HepG2 (cell line): ENCODE measurements around the gene PAPOLA. TPM values are rescaled to one million over a fixed set of nuclear protein-coding genes. Genes with fewer than 3 reads are reported as not detected.
A peak's percentile ranks its signal among the peaks of the same experiment; 100 is the strongest.

Experiments
- ATAC-seq: fragments of 200-7000 bp; cut with Tn5 transposase; 3 replicates; pipeline ENCODE4 v1.9.1; 2020; ENCODE audit warnings: mild to moderate bottlenecking, moderate library complexity
- BruUV-seq: library from RNA; stranded (reverse); fragments of 400-500 nt; replicated peaks from 2 replicates; lab custom pipeline; 2021; lab: Mats Ljungman, UMichigan
- CTCF ChIA-PET: fragments of 300-600 bp; formaldehyde crosslinking; extraction: SDS; loops from one replicate; lab custom pipeline; 2021; ENCODE audit warnings: low total read pairs, inconsistent platforms, low intra/inter-chr PET ratio; lab: Yijun Ruan, JAX
- POLR2A ChIA-PET: fragments of 350-600 bp; sonication (Branson Sonifier 250); formaldehyde crosslinking; loops from one replicate; lab custom pipeline; 2020; ENCODE audit warnings: antibody characterized with exemption, inconsistent platforms; lab: Yijun Ruan, JAX
- DNase-seq: peaks from one replicate; pipeline ENCODE4 v3.0.0-alpha.2; 2015; ENCODE audit warnings: low spot score
- FAIRE-seq: peaks from 3 replicates; lab custom pipeline; 2011; peaks lifted over from hg19 to GRCh38; lab: Jason Lieb, UNC
- H2AFZ ChIP-seq: one replicate; pipeline ENCODE4 v1.6.1; 2011; ENCODE audit warnings: low read length, inconsistent platforms
- H3K27ac ChIP-seq: fragments of 300-600 bp; 3 replicates; pipeline ENCODE4 v1.8.0; 2011; ENCODE audit warnings: mixed run types, mild to moderate bottlenecking, mixed read lengths, low read length, inconsistent platforms; ENCODE audit not compliant: insufficient read depth; ENCODE audit errors: extremely low read length
- H3K27me3 ChIP-seq, 2 experiments: fragments of 200-600 bp in 1 of 2; 2 replicates in 1 of 2; 3 replicates in 1 of 2; pipeline versions ENCODE4 v1.6.0 to v1.8.0; 2011; ENCODE audit warnings: low read length in 2 of 2, mild to moderate bottlenecking in 2 of 2, moderate library complexity in 2 of 2, inconsistent platforms in 1 of 2; ENCODE audit not compliant: insufficient read depth in 2 of 2, control insufficient read depth in 1 of 2
- H3K36me3 ChIP-seq, 2 experiments: fragments of 200-600 bp in 1 of 2; replicated peaks in 1 of 2; 2 replicates in 1 of 2; 3 replicates in 1 of 2; pipeline versions ENCODE4 v1.5.1 to v1.8.0; 2011; ENCODE audit warnings: low read length in 2 of 2, inconsistent platforms in 1 of 2; ENCODE audit not compliant: insufficient read depth in 2 of 2, control insufficient read depth in 1 of 2
- H3K4me1 ChIP-seq: 2 replicates; pipeline ENCODE4 v1.5.1; 2012; ENCODE audit warnings: low read length, inconsistent platforms; ENCODE audit not compliant: insufficient read depth
- H3K4me2 ChIP-seq: 2 replicates; pipeline ENCODE4 v1.6.0; 2011; ENCODE audit warnings: low read depth, low read length, inconsistent platforms
- H3K4me3 ChIP-seq, 3 experiments: fragments of 200-600 bp in 1 of 3; sonication (generic), shearing (Covaris generic) in 1 of 3; replicated peaks in 1 of 3; 2 replicates each; pipeline ENCODE4 v1.5.1; 2011 to 2016; ENCODE audit warnings: low read length in 3 of 3, inconsistent platforms in 2 of 3, low read depth in 2 of 3, mild to moderate bottlenecking in 2 of 3, control low read depth in 1 of 3, mixed read lengths in 1 of 3; ENCODE audit not compliant: insufficient read depth in 1 of 3
- H3K79me2 ChIP-seq: one replicate; pipeline ENCODE4 v1.6.1; 2011; ENCODE audit warnings: low read length, inconsistent platforms; ENCODE audit not compliant: insufficient read depth
- H3K9ac ChIP-seq: 2 replicates; pipeline ENCODE4 v1.6.0; 2011; ENCODE audit warnings: mild to moderate bottlenecking, low read depth, low read length, inconsistent platforms; ENCODE audit not compliant: insufficient read depth
- H3K9me3 ChIP-seq: 2 replicates; pipeline ENCODE4 v1.5.1; 2012; ENCODE audit warnings: mild to moderate bottlenecking, low read length
- H4K20me1 ChIP-seq: 2 replicates; pipeline ENCODE4 v1.6.0; 2011; ENCODE audit warnings: inconsistent platforms, mild to moderate bottlenecking, low read length, moderate library complexity; ENCODE audit not compliant: insufficient read depth
- HNF4A ChIP-seq: sonication (generic); formaldehyde crosslinking; IDR thresholded peaks from 2 replicates; pipeline ENCODE4 v1.4.0; 2020; ENCODE audit warnings: missing genetic modification reagents
- MTA1 ChIP-seq: sonication (generic); formaldehyde crosslinking; IDR thresholded peaks from 2 replicates; pipeline ENCODE4 v1.4.0; 2020; ENCODE audit warnings: missing genetic modification reagents, mild to moderate bottlenecking, borderline replicate concordance
- TEAD3 ChIP-seq: optimal IDR thresholded peaks from 2 replicates; pipeline ENCODE3; 2016; ENCODE audit warnings: borderline replicate concordance
- WGBS: methylation state at CpG from one replicate; pipeline ENCODE4 v1.1.6; 2017; ENCODE audit warnings: low lambda C conversion rate; 5-methylcytosine and 5-hydroxymethylcytosine counted together
- in situ Hi-C: cut with HindIII; loops from 2 replicates; pipeline ENCODE4 v1.10.0; 2017; ENCODE audit warnings: low pct_unique_long_range_greater_than_20kb; ENCODE audit not compliant: extremely low pct_ligation_motif_present
- intact Hi-C: fragments of 100-400 bp; cut with micrococcal nuclease; formaldehyde crosslinking; loops from one replicate; pipeline ENCODE4 v1.10.0; 2022; ENCODE audit not compliant: unreplicated experiment
- polyA plus RNA-seq, 8 experiments: library from polyadenylated mRNA; depleted of rRNA in 3 of 8; stranded (reverse) in 7 of 8; unstranded in 1 of 8; fragments of >200 nt; fragmentation: Illumina TruSeq in 4 of 8; extraction: Trizol in 4 of 8; gene quantifications; 2 replicates each; pipeline versions ENCODE4 v1.2.1 to v1.2.3, GENCODE V29; 2011 to 2016; ENCODE audit warnings: low read depth in 4 of 8, missing spikeins in 1 of 8, mixed read lengths in 1 of 8; ENCODE audit not compliant: insufficient read depth in 1 of 8
- total RNA-seq, 5 experiments: library from RNA; depleted of rRNA; stranded (reverse); fragments of >200 nt; fragmentation: Illumina TruSeq; extraction: Trizol; gene quantifications; 2 replicates each; pipeline ENCODE4 v1.2.3, GENCODE V29; 2016; ENCODE audit warnings: low read depth in 1 of 5

The PAPOLA gene
- total and polyA plus RNA-seq, 2 of the 13 experiments (the other 11 are each of a cell fraction or from before 2014, with no cell fraction given): 103 to 151 TPM

GRCh38 chr14:96616161-96616721 is 114.1 kb downstream of the PAPOLA start:
- peaks cover 4 to 41% of the 10 kb centered on the region in 2 experiments; a peak in 4 of 5 replicates for H3K27me3 ChIP-seq
- FAIRE-seq (no peak), DNase-seq (no peak), ATAC-seq (peak; percentile 54)
- TF ChIP-seq MTA1 (CRISPR knock-in tag) (no peak), HNF4A (CRISPR knock-in tag) (peak; percentile 25; the same call in 1 of the 2 replicates), TEAD3 (CRISPR knock-in tag) (peak; percentile 39)
- no peaks in the 10 kb centered on the region for H4K20me1 ChIP-seq
- peaks cover 11% of the 10 kb centered on the region for H3K4me1 ChIP-seq
- H2AFZ ChIP-seq: no peak overlapping the region
- CTCF ChIA-PET: no interaction called here
- no peaks in the 10 kb centered on the region for H3K36me3 ChIP-seq
- no TSS peak for BruUV-seq
- H3K9ac ChIP-seq: no peak overlapping the region
- POLR2A ChIA-PET: no interaction called here
- WGBS: 44% methylated on average over 11 of the region's 14 CpGs
- no peak overlapping the region for H3K4me2 ChIP-seq
- no peak overlapping the region for H3K27ac ChIP-seq
- no peaks in the 10 kb centered on the region for H3K9me3 ChIP-seq
- in situ Hi-C loops (no loop called here), intact Hi-C loops (no loop called here)
- H3K4me3 ChIP-seq: no peak overlapping the region
- H3K79me2 ChIP-seq: no peaks in the 10 kb centered on the region

Other genes starting within 250 kb of the PAPOLA start
- gene BDKRB1, start 246.2 kb upstream of the PAPOLA start, total RNA-seq (2016; rRNA removed; fragmentation: Illumina TruSeq; extraction: Trizol): not detected in 2 replicates
- 0.05 TPM in 1 of 2 replicates, not detected in the other for gene BDKRB1, start 246.2 kb upstream of the PAPOLA start, polyA plus RNA-seq (2011; rRNA removed)
- 7.5 and 11.3 TPM in 2 replicates for gene ATG2B, start 139.0 kb upstream of the PAPOLA start, total RNA-seq (2016; rRNA removed; fragmentation: Illumina TruSeq; extraction: Trizol)
- 7.2 and 7.4 TPM in 2 replicates for gene ATG2B, start 139.0 kb upstream of the PAPOLA start, polyA plus RNA-seq (2011; rRNA removed)
- gene GSKIP, start 138.9 kb upstream of the PAPOLA start, total RNA-seq (2016; rRNA removed; fragmentation: Illumina TruSeq; extraction: Trizol): 27.3 and 52.3 TPM in 2 replicates
- 9.6 and 12.5 TPM in 2 replicates for gene GSKIP, start 138.9 kb upstream of the PAPOLA start, polyA plus RNA-seq (2011; rRNA removed)
- 0.48 and 0.93 TPM in 2 replicates for gene AK7, start 110.3 kb upstream of the PAPOLA start, total RNA-seq (2016; rRNA removed; fragmentation: Illumina TruSeq; extraction: Trizol)
- 0.45 and 0.46 TPM in 2 replicates for gene AK7, start 110.3 kb upstream of the PAPOLA start, polyA plus RNA-seq (2011; rRNA removed)